BLaER1 treated with 17β-estradiol and CSF1 and Interleukin-3, amounts not matched to agents 10 nM and 100 nM (cell line): ENCODE results near the gene LPCAT2.
A peak's percentile ranks its signal among the peaks of the same experiment; 100 is the strongest.
"Not testable (repeated sequence)": the region's sequence is repeated elsewhere in the genome, so short reads cannot be mapped to it uniquely, and the experiment has no call there.

ENCODE experiments used
- H3K27ac ChIP-seq, 11 experiments: shearing (Covaris generic); formaldehyde crosslinking; 2 replicates each; pipeline ENCODE4 v1.8.1; 2022
- H3K27me3 ChIP-seq, 11 experiments: shearing (Covaris generic); formaldehyde crosslinking; 2 replicates each; pipeline ENCODE4 v1.8.1; 2022
- H3K36me3 ChIP-seq, 11 experiments: shearing (Covaris generic); formaldehyde crosslinking; 2 replicates each; pipeline ENCODE4 v1.8.1; 2022
- H3K4me1 ChIP-seq, 10 experiments: shearing (Covaris generic); formaldehyde crosslinking; 2 replicates each; pipeline ENCODE4 v1.8.1; 2022
- H3K4me2 ChIP-seq, 11 experiments: shearing (Covaris generic); formaldehyde crosslinking; 2 replicates each; pipeline ENCODE4 v1.8.1; 2022
- H3K4me3 ChIP-seq, 10 experiments: shearing (Covaris generic); formaldehyde crosslinking; 2 replicates each; pipeline ENCODE4 v1.8.1; 2022
- H3K9ac ChIP-seq, 11 experiments: shearing (Covaris generic); formaldehyde crosslinking; 2 replicates each; pipeline ENCODE4 v1.8.1; 2022
- H3K9me3 ChIP-seq, 11 experiments: shearing (Covaris generic); formaldehyde crosslinking; replicated peaks in 1 of 11; 2 replicates each; pipeline ENCODE4 v1.8.1; 2022
- H4K20me1 ChIP-seq, 11 experiments: shearing (Covaris generic); formaldehyde crosslinking; 2 replicates each; pipeline ENCODE4 v1.8.1; 2022
- Cebpa-rat ChIP-seq, 11 experiments: shearing (Covaris generic); IDR thresholded peaks; 2 replicates each; pipeline ENCODE4 v1.8.1; 2022

The LPCAT2 gene

GRCh38 chr16:55615071-55615470 lies 106.2 kb downstream of the LPCAT2 start:
- H3K4me2 ChIP-seq, result no peak overlapping the region
- H3K27ac ChIP-seq, result no peak overlapping the region
- H3K9me3 ChIP-seq, result peaks cover 0 to 13% (median 8%) of the 10 kb centered on the region in 11 experiments; a peak in 9 of 22 replicates
- no peak overlapping the region for H3K9ac ChIP-seq
- H3K27me3 ChIP-seq, result no peaks in the 10 kb centered on the region
- H3K36me3 ChIP-seq, result no peaks in the 10 kb centered on the region
- H4K20me1 ChIP-seq, result no peaks in the 10 kb centered on the region
- TF ChIP-seq Cebpa-rat (IDR thresholded peaks at IDR 0.05), result no peak
- H3K4me3 ChIP-seq, result no peak overlapping the region
- H3K4me1 ChIP-seq, result peaks cover 4 to 8% (median 6%) of the 10 kb centered on the region in 10 experiments; a peak in 10 of 20 replicates

- H3K36me3 ChIP-seq, H3K9ac ChIP-seq, H3K4me3 ChIP-seq, H3K4me1 ChIP-seq, H3K27me3 ChIP-seq, H4K20me1 ChIP-seq, H3K27ac ChIP-seq, H3K4me2 ChIP-seq: not testable (repeated sequence)
- H3K9me3 ChIP-seq, result peaks cover 0 to 13% (median 8%) of the 10 kb centered on the region in 11 experiments; a peak in 9 of 22 replicates
Observed at GRCh38 chr16:55615670-55616069, 106.8 kb downstream of the LPCAT2 start.

DNA sequence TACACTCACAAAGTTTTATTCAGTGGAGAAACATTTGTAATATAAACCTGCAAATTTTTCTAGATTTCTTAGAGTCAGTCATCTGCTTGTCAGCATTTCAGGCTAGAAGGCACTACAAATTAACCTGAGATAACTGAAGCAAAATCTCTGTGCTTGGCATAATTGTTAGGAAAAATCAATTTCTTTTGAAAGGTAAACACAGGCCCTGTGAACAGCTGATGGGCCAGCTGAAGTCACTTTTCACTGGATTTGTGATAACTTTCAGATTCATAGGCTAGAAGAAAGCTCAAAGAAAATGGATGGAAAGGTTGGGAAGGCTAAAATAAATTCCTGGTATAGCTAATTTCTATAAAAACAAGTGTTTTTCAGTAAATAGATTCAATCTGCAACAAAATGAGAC lies 112.9 kb downstream of the LPCAT2 start:
- no peak overlapping the region for H3K27ac ChIP-seq
- H3K36me3 ChIP-seq, result no peaks in the 10 kb centered on the region
- H3K9ac ChIP-seq, result no peak overlapping the region
- no peaks in the 10 kb centered on the region for H4K20me1 ChIP-seq
- H3K4me2 ChIP-seq, result no peak overlapping the region
- TF ChIP-seq Cebpa-rat (IDR thresholded peaks at IDR 0.05), result no peak
- H3K4me1 ChIP-seq, result peaks cover 4 to 10% (median 8%) of the 10 kb centered on the region in 10 experiments; a peak in 15 of 20 replicates
- no peaks in the 10 kb centered on the region; a peak in 1 of 22 replicates for H3K9me3 ChIP-seq
- H3K4me3 ChIP-seq, result no peak overlapping the region
- H3K27me3 ChIP-seq, result no peaks in the 10 kb centered on the region

DNA sequence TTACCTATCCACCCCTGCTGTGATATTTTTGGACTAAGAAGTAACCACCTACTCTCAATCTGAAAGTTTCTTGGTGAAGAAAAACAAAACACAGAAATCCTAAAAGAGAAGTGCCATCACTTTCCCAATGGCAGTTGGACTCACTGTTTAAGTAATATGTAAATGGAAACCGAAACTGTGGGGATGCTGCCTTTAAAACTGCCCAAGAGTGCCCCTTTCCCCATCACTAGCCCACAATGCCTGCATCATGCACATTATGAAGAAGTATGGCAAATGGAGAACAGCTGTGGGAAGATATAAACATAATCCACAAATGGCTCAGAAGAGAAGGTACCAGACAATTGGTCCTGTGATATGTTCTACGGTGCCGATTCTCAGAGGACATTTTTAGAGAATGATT lies 113.4 kb downstream of the LPCAT2 start:
- no peak overlapping the region for H3K4me2 ChIP-seq
- H3K9me3 ChIP-seq, result peaks cover 0 to 3% (median 0%) of the 10 kb centered on the region in 11 experiments; a peak in 1 of 22 replicates
- TF ChIP-seq Cebpa-rat (IDR thresholded peaks at IDR 0.05), result no peak
- H3K4me3 ChIP-seq, result no peak overlapping the region
- no peaks in the 10 kb centered on the region for H3K27me3 ChIP-seq
- no peak overlapping the region for H3K9ac ChIP-seq
- no peaks in the 10 kb centered on the region for H4K20me1 ChIP-seq
- peaks cover 4 to 10% (median 8%) of the 10 kb centered on the region in 10 experiments; a peak in 15 of 20 replicates for H3K4me1 ChIP-seq
- H3K36me3 ChIP-seq, result no peaks in the 10 kb centered on the region
- H3K27ac ChIP-seq, result no peak overlapping the region

DNA sequence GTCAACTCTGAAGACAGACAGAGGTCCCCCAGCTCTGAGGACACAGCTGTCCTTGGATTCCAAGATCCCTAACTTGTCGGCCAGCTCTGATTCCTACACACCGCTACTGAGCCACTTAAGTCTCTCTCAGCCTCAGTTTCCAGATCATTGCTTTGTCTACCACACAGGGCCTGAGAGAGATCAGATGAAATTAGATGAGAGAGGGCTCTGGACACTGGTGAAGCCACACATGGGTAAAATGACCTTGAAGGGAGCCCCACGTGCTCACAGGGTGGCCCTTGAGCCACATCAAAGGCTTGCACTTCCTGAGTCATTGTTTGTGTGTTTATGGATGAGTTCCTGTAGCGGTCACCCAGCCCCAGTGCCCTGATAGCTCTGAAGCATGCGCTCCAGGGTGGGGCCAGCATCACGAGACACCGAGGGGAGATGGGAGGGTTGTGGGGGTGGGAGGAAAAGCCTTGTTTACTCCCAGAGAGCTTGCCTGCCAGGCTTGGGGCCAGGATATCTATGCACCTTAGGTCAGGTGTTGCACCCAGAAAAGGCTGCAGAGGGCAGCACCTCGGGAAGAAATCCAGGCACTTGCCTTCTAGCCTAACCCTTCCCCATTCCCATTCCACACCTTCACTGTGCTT lies 114.2 kb downstream of the LPCAT2 start:
- H3K9ac ChIP-seq, result no peak overlapping the region
- peak overlapping the region in 1 of 11 experiments; percentile 13; a peak in 1 of 22 replicates for H3K27ac ChIP-seq
- no peaks in the 10 kb centered on the region for H3K27me3 ChIP-seq
- H3K4me1 ChIP-seq, result peaks cover 4 to 10% (median 8%) of the 10 kb centered on the region in 10 experiments; a peak in 15 of 20 replicates
- H3K36me3 ChIP-seq, result no peaks in the 10 kb centered on the region
- H3K4me2 ChIP-seq, result peak overlapping the region in 10 of 11 experiments; percentile 12 to 52 (median 36); a peak in 15 of 22 replicates
- no peak overlapping the region for H3K4me3 ChIP-seq
- TF ChIP-seq Cebpa-rat (IDR thresholded peaks at IDR 0.05), result no peak
- H3K9me3 ChIP-seq, result 0 out of 22 replicates have a peak, but pooled peaks cover 0 to 5% (median 0%) of the 10 kb centered on the region in 11 experiments
- no peaks in the 10 kb centered on the region for H4K20me1 ChIP-seq

GRCh38 chr16:55623640-55624039 lies 114.8 kb downstream of the LPCAT2 start:
- H3K36me3 ChIP-seq, result no peaks in the 10 kb centered on the region
- no peak overlapping the region for H3K9ac ChIP-seq
- peak overlapping the region in 7 of 11 experiments; percentile 12 to 52 (median 38); a peak in 9 of 22 replicates for H3K4me2 ChIP-seq
- H4K20me1 ChIP-seq, result no peaks in the 10 kb centered on the region
- no peak overlapping the region for H3K27ac ChIP-seq
- H3K27me3 ChIP-seq, result no peaks in the 10 kb centered on the region
- no peak overlapping the region for H3K4me3 ChIP-seq
- TF ChIP-seq Cebpa-rat (IDR thresholded peaks at IDR 0.05), result no peak
- H3K4me1 ChIP-seq, result peaks cover 4 to 10% (median 8%) of the 10 kb centered on the region in 10 experiments; a peak in 15 of 20 replicates
- H3K9me3 ChIP-seq, result 0 out of 22 replicates have a peak, but pooled peaks cover 0 to 5% (median 0%) of the 10 kb centered on the region in 11 experiments

DNA sequence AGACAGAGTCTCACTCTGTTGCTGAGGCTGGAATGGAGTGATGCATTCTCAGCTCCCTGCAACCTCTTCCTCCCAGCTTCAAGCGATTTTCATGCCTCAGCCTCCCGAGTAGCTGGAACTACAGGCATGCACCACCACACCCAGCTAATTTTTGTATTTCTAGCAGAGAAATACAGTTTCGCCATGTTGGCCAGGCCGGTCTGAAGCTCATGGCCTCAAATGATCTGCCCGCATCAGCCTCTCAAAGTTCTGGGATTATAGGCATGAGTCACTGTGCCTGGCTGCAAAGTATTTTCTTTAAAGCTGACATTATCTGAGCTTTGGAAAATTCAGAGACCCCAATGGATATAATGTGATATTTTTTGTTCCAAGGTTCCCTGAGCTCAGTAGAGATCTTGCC lies 115.8 kb downstream of the LPCAT2 start:
- peaks cover 4 to 10% (median 8%) of the 10 kb centered on the region in 10 experiments; a peak in 15 of 20 replicates for H3K4me1 ChIP-seq
- no peak overlapping the region for H3K9ac ChIP-seq
- no peak overlapping the region for H3K4me3 ChIP-seq
- H3K36me3 ChIP-seq, result no peaks in the 10 kb centered on the region
- no peak overlapping the region for H3K27ac ChIP-seq
- H3K27me3 ChIP-seq, result no peaks in the 10 kb centered on the region
- TF ChIP-seq Cebpa-rat (IDR thresholded peaks at IDR 0.05), result no peak
- H3K9me3 ChIP-seq, result 0 out of 22 replicates have a peak, but pooled peaks cover 0 to 5% (median 0%) of the 10 kb centered on the region in 11 experiments
- H3K4me2 ChIP-seq, result no peak overlapping the region
- H4K20me1 ChIP-seq, result no peaks in the 10 kb centered on the region

GRCh38 chr16:55625843-55626242 lies 117.0 kb downstream of the LPCAT2 start:
- Histone ChIP-seq H3K9me3 (peaks cover 0 to 9% (median 3%) of the 10 kb centered on the region in 11 experiments; a peak in 10 of 22 replicates), H3K4me2 (no peak overlapping the region), H3K36me3 (no peaks in the 10 kb centered on the region), H3K9ac (no peak overlapping the region), H4K20me1 (no peaks in the 10 kb centered on the region), H3K27me3 (no peaks in the 10 kb centered on the region), H3K4me3 (no peak overlapping the region), H3K4me1 (peaks cover 4 to 10% (median 8%) of the 10 kb centered on the region in 10 experiments; a peak in 15 of 20 replicates), H3K27ac (no peak overlapping the region)
- no peak for TF ChIP-seq Cebpa-rat (IDR thresholded peaks at IDR 0.05)

DNA sequence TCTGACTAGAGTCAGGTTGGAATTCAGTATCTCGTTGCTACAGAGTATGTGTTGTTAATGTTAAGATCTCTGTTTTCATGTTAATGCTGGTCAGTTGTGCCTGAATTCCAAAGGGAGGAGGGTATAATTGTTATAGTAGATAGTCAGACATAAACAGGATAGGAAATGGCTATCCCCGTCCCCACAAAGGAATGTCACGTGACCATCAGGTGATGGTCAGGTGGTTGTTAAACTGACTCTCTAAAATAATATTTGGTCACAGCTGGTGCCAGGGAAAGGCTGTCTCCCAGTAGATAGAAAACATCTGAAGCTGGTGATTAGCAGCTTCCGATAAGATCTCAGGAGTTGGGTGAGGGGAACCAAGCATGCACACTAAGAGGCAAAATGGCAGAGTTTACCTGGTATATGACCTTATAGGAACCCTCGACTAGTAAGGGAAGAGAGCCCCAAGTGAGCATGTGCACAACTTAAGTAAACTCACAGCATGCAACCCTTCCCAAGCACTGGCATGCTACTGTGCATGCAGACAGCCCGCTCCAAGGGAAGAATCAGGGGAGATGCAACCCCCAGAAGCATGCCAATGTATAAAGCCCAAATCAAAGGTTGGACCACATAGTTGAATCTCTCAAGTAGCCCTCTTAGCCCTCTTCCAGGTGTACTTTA lies 119.6 kb downstream of the LPCAT2 start:
- Histone ChIP-seq H3K27ac (no peak overlapping the region), H3K27me3 (no peaks in the 10 kb centered on the region)
- TF ChIP-seq Cebpa-rat (IDR thresholded peaks at IDR 0.05), result no peak

More for the DNA sequence above, 119.6 kb downstream of the LPCAT2 start:
- Histone ChIP-seq H3K9ac (no peak overlapping the region), H3K4me2 (no peak overlapping the region), H3K4me3 (no peak overlapping the region), H3K4me1 (peaks cover 0 to 3% (median 1%) of the 10 kb centered on the region in 10 experiments; a peak in 13 of 20 replicates), H3K9me3 (peaks cover 18 to 34% (median 26%) of the 10 kb centered on the region in 11 experiments), H3K36me3 (no peaks in the 10 kb centered on the region), H4K20me1 (no peaks in the 10 kb centered on the region)
